Measurements from ENCODE around the gene HIGD2B.
A peak's percentile ranks its signal among the peaks of the same experiment; 100 is the strongest.
"Not testable (repeated sequence)": the region's sequence is repeated elsewhere in the genome, so short reads cannot be mapped to it uniquely, and the experiment has no call there.

HIGD2B gene

GRCh38 chr15:72685925-72686794 is at the start of gene HIGD2B, which contains the start of gene BBS4:
Gene HIGD2B (minus strand): TSS chr15:72686182. CDS start chr15:72676374, 9,808 bp downstream.
Gene BBS4 (plus strand): TSS chr15:72686207. CDS start chr15:72686228, 21 bp downstream.
- peak within 1 kb of the TSS; percentile 79 to 97 (median 96) for H3K9ac ChIP-seq (ENCODE audit: low read length in 5 of 5)
- H3K27ac ChIP-seq (ENCODE audit: low read depth, low read length), result peak within 1 kb of the TSS; percentile 88
- peaks cover 0 to 18% (median 16%) of the 10 kb centered on the region in 5 donors for H3K4me1 ChIP-seq (ENCODE audit: control insufficient read depth in 5 of 5, insufficient read depth in 5 of 5, low read length in 5 of 5)
- H3K9me3 ChIP-seq (ENCODE audit: control insufficient read depth in 5 of 5, low read length in 5 of 5), result no peaks in the 10 kb centered on the region
- no peaks in the 10 kb centered on the region for H3K27me3 ChIP-seq (ENCODE audit: control insufficient read depth in 5 of 5, insufficient read depth in 4 of 5, low read length in 5 of 5)
- peak within 1 kb of the TSS; percentile 77 to 100 (median 98) for H3K4me3 ChIP-seq (ENCODE audit: low read depth in 1 of 5, low read length in 5 of 5)
- H3K36me3 ChIP-seq (ENCODE audit: control insufficient read depth in 5 of 5, insufficient read depth in 5 of 5, low read length in 5 of 5), result no peaks in the 10 kb centered on the region

GRCh38 chr15:72735111-72735510 is 49.1 kb upstream of the HIGD2B start:
- H3K4me1 ChIP-seq (ENCODE audit: control insufficient read depth in 5 of 5, insufficient read depth in 5 of 5, low read length in 5 of 5), result peaks cover 0 to 4% (median 0%) of the 10 kb centered on the region in 5 donors
- no peaks in the 10 kb centered on the region for H3K27me3 ChIP-seq (ENCODE audit: control insufficient read depth in 5 of 5, insufficient read depth in 4 of 5, low read length in 5 of 5)
- no peak overlapping the region for H3K27ac ChIP-seq (ENCODE audit: low read depth, low read length)
- peaks cover 38 to 79% (median 66%) of the 10 kb centered on the region in 5 donors for H3K36me3 ChIP-seq (ENCODE audit: control insufficient read depth in 5 of 5, insufficient read depth in 5 of 5, low read length in 5 of 5)
- H3K9me3 ChIP-seq (ENCODE audit: control insufficient read depth in 5 of 5, low read length in 5 of 5), result no peaks in the 10 kb centered on the region
- no peak overlapping the region for H3K9ac ChIP-seq (ENCODE audit: low read length in 5 of 5)
- no peak overlapping the region for H3K4me3 ChIP-seq (ENCODE audit: low read depth in 1 of 5, low read length in 5 of 5)

GRCh38 chr15:72733941-72734738 is 48.2 kb upstream of the HIGD2B start:
- peaks cover 0 to 4% (median 0%) of the 10 kb centered on the region in 5 donors for H3K4me1 ChIP-seq (ENCODE audit: control insufficient read depth in 5 of 5, insufficient read depth in 5 of 5, low read length in 5 of 5)
- no peaks in the 10 kb centered on the region for H3K9me3 ChIP-seq (ENCODE audit: control insufficient read depth in 5 of 5, low read length in 5 of 5)
- no peak overlapping the region for H3K9ac ChIP-seq (ENCODE audit: low read length in 5 of 5)
- no peak overlapping the region for H3K4me3 ChIP-seq (ENCODE audit: low read depth in 1 of 5, low read length in 5 of 5)
- H3K27me3 ChIP-seq (ENCODE audit: control insufficient read depth in 5 of 5, insufficient read depth in 4 of 5, low read length in 5 of 5), result no peaks in the 10 kb centered on the region
- H3K36me3 ChIP-seq (ENCODE audit: control insufficient read depth in 5 of 5, insufficient read depth in 5 of 5, low read length in 5 of 5), result peaks cover 31 to 71% (median 58%) of the 10 kb centered on the region in 5 donors
- H3K27ac ChIP-seq (ENCODE audit: low read depth, low read length), result no peak overlapping the region

- no peaks in the 10 kb centered on the region for H3K27me3 ChIP-seq (ENCODE audit: control insufficient read depth in 5 of 5, insufficient read depth in 4 of 5, low read length in 5 of 5)
- no peak overlapping the region for H3K9ac ChIP-seq (ENCODE audit: low read length in 5 of 5)
- H3K9me3 ChIP-seq (ENCODE audit: control insufficient read depth in 5 of 5, low read length in 5 of 5), result no peaks in the 10 kb centered on the region
- H3K4me3 ChIP-seq (ENCODE audit: low read depth in 1 of 5, low read length in 5 of 5), result no peak overlapping the region
- H3K27ac ChIP-seq (ENCODE audit: low read depth, low read length), result no peak overlapping the region
- H3K36me3 ChIP-seq (ENCODE audit: control insufficient read depth in 5 of 5, insufficient read depth in 5 of 5, low read length in 5 of 5), result peaks cover 26 to 60% (median 48%) of the 10 kb centered on the region in 5 donors
- peaks cover 0 to 4% (median 0%) of the 10 kb centered on the region in 5 donors for H3K4me1 ChIP-seq (ENCODE audit: control insufficient read depth in 5 of 5, insufficient read depth in 5 of 5, low read length in 5 of 5)
These were observed 46.5 kb upstream of the HIGD2B start for GRCh38 chr15:72732516-72732915.

GRCh38 chr15:72732086-72732485 is 46.1 kb upstream of the HIGD2B start:
- no peak overlapping the region for H3K4me3 ChIP-seq (ENCODE audit: low read depth in 1 of 5, low read length in 5 of 5)
- H3K9me3 ChIP-seq (ENCODE audit: control insufficient read depth in 5 of 5, low read length in 5 of 5), result no peaks in the 10 kb centered on the region
- no peak overlapping the region for H3K9ac ChIP-seq (ENCODE audit: low read length in 5 of 5)
- H3K27ac ChIP-seq (ENCODE audit: low read depth, low read length), result no peak overlapping the region
- peaks cover 28 to 59% (median 48%) of the 10 kb centered on the region in 5 donors for H3K36me3 ChIP-seq (ENCODE audit: control insufficient read depth in 5 of 5, insufficient read depth in 5 of 5, low read length in 5 of 5)
- H3K4me1 ChIP-seq (ENCODE audit: control insufficient read depth in 5 of 5, insufficient read depth in 5 of 5, low read length in 5 of 5), result peaks cover 0 to 4% (median 0%) of the 10 kb centered on the region in 5 donors
- no peaks in the 10 kb centered on the region for H3K27me3 ChIP-seq (ENCODE audit: control insufficient read depth in 5 of 5, insufficient read depth in 4 of 5, low read length in 5 of 5)

- Histone ChIP-seq H3K9me3 (ENCODE audit: control insufficient read depth in 5 of 5, low read length in 5 of 5) (no peaks in the 10 kb centered on the region), H3K36me3 (ENCODE audit: control insufficient read depth in 5 of 5, insufficient read depth in 5 of 5, low read length in 5 of 5) (peaks cover 17 to 38% (median 31%) of the 10 kb centered on the region in 5 donors), H3K27ac (ENCODE audit: low read depth, low read length) (no peak overlapping the region), H3K9ac (ENCODE audit: low read length in 5 of 5) (no peak overlapping the region), H3K4me1 (ENCODE audit: control insufficient read depth in 5 of 5, insufficient read depth in 5 of 5, low read length in 5 of 5) (peaks cover 0 to 4% (median 0%) of the 10 kb centered on the region in 5 donors), H3K4me3 (ENCODE audit: low read depth in 1 of 5, low read length in 5 of 5) (no peak overlapping the region), H3K27me3 (ENCODE audit: control insufficient read depth in 5 of 5, insufficient read depth in 4 of 5, low read length in 5 of 5) (no peaks in the 10 kb centered on the region)
These were observed 42.8 kb upstream of the HIGD2B start for GRCh38 chr15:72728821-72729220.

GRCh38 chr15:72728249-72728648 is 42.3 kb upstream of the HIGD2B start:
- H3K9me3 ChIP-seq (ENCODE audit: control insufficient read depth in 5 of 5, low read length in 5 of 5); H3K4me1 ChIP-seq (ENCODE audit: control insufficient read depth in 5 of 5, insufficient read depth in 5 of 5, low read length in 5 of 5); H3K4me3 ChIP-seq (ENCODE audit: low read depth in 1 of 5, low read length in 5 of 5); H3K27ac ChIP-seq (ENCODE audit: low read depth, low read length); H3K27me3 ChIP-seq (ENCODE audit: control insufficient read depth in 5 of 5, insufficient read depth in 4 of 5, low read length in 5 of 5); H3K9ac ChIP-seq (ENCODE audit: low read length in 5 of 5): not testable (repeated sequence)
- H3K36me3 ChIP-seq (ENCODE audit: control insufficient read depth in 5 of 5, insufficient read depth in 5 of 5, low read length in 5 of 5), result peaks cover 17 to 38% (median 30%) of the 10 kb centered on the region in 5 donors

GRCh38 chr15:72727154-72727553 is 41.2 kb upstream of the HIGD2B start:
- no peaks in the 10 kb centered on the region for H3K9me3 ChIP-seq (ENCODE audit: control insufficient read depth in 5 of 5, low read length in 5 of 5)
- no peak overlapping the region for H3K9ac ChIP-seq (ENCODE audit: low read length in 5 of 5)
- peaks cover 17 to 29% (median 27%) of the 10 kb centered on the region in 5 donors for H3K36me3 ChIP-seq (ENCODE audit: control insufficient read depth in 5 of 5, insufficient read depth in 5 of 5, low read length in 5 of 5)
- no peak overlapping the region for H3K4me3 ChIP-seq (ENCODE audit: low read depth in 1 of 5, low read length in 5 of 5)
- no peaks in the 10 kb centered on the region for H3K27me3 ChIP-seq (ENCODE audit: control insufficient read depth in 5 of 5, insufficient read depth in 4 of 5, low read length in 5 of 5)
- no peak overlapping the region for H3K27ac ChIP-seq (ENCODE audit: low read depth, low read length)
- H3K4me1 ChIP-seq (ENCODE audit: control insufficient read depth in 5 of 5, insufficient read depth in 5 of 5, low read length in 5 of 5), result no peaks in the 10 kb centered on the region

GRCh38 chr15:72725851-72726250 is 39.9 kb upstream of the HIGD2B start:
- not testable (repeated sequence) for H3K27me3 ChIP-seq (ENCODE audit: control insufficient read depth in 5 of 5, insufficient read depth in 4 of 5, low read length in 5 of 5); H3K4me1 ChIP-seq (ENCODE audit: control insufficient read depth in 5 of 5, insufficient read depth in 5 of 5, low read length in 5 of 5); H3K9me3 ChIP-seq (ENCODE audit: control insufficient read depth in 5 of 5, low read length in 5 of 5); H3K9ac ChIP-seq (ENCODE audit: low read length in 5 of 5); H3K4me3 ChIP-seq (ENCODE audit: low read depth in 1 of 5, low read length in 5 of 5); H3K27ac ChIP-seq (ENCODE audit: low read depth, low read length)
- H3K36me3 ChIP-seq (ENCODE audit: control insufficient read depth in 5 of 5, insufficient read depth in 5 of 5, low read length in 5 of 5), result peaks cover 10 to 22% (median 15%) of the 10 kb centered on the region in 5 donors

- Histone ChIP-seq H3K27me3 (ENCODE audit: control insufficient read depth in 5 of 5, insufficient read depth in 4 of 5, low read length in 5 of 5) (no peaks in the 10 kb centered on the region), H3K27ac (ENCODE audit: low read depth, low read length) (no peak overlapping the region), H3K4me1 (ENCODE audit: control insufficient read depth in 5 of 5, insufficient read depth in 5 of 5, low read length in 5 of 5) (no peaks in the 10 kb centered on the region), H3K9me3 (ENCODE audit: control insufficient read depth in 5 of 5, low read length in 5 of 5) (no peaks in the 10 kb centered on the region), H3K36me3 (ENCODE audit: control insufficient read depth in 5 of 5, insufficient read depth in 5 of 5, low read length in 5 of 5) (peaks cover 7 to 22% (median 15%) of the 10 kb centered on the region in 5 donors), H3K4me3 (ENCODE audit: low read depth in 1 of 5, low read length in 5 of 5) (no peak overlapping the region), H3K9ac (ENCODE audit: low read length in 5 of 5) (no peak overlapping the region)
These were observed 39.5 kb upstream of the HIGD2B start for GRCh38 chr15:72725446-72725845.
